Epidermal melanocyte (primary cell): ENCODE results near the gene LHFPL3.
"Not testable (repeated sequence)": the region's sequence is repeated elsewhere in the genome, so short reads cannot be mapped to it uniquely, and the experiment has no call there.

Experiments used
- DNase-seq: peaks from one replicate; pipeline ENCODE4 v3.0.0; 2011; ENCODE audit warnings: low spot score; ENCODE audit not compliant: insufficient read length

Gene LHFPL3

DNA sequence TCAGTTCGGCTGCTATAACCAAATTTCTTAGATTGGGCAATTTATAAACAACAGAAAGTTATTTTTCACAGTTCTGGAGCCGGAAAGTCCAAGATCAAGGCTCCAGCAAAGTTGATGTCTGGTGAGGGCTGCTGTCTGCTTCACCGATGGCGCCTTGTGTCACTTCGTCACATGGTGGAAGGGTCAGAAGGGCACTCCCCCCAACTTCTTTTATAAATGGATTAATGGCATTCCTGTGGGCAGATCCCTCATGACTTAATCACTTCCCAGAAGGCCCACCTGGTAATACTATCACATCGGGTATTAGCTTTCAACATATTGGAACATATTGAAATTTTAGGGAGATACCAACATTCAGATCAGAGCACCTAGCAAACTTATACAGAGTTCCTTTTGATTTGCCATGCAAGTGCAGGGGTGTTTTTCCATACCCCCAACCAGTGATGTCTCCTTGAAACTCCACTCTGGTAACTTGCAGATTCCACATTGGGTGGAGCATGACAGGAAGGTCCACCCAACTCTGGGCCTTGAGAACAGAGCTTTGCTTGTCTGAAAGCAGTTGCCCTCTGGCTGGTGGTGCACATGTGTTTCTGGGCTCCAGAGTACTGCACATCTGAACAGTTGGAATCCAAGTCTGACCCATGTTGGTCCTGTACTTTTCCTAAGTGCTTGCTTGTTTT, 600.5 kb downstream of the LHFPL3 start:
- peak; percentile 30 for DNase-seq

DNA sequence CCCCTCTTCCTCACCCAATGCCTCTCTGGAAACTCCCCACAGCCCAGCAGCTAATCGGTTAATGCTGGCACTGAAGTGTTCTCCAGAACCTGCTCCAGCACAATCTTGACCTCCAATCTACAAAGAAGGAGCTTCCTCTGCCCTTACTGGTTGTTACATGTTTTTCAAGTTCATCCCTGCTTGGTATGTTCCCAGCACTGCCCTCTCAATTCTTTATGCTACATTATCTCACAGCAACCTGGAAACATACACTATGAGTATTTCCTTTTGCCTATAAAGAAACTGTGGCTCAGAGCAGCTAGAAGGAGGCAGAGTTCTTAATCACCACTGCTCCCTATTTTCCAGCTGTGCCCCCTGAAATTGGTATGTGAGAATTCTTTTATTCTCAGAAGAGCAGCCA, 601.5 kb downstream of the LHFPL3 start:
- DNase-seq = no peak

DNA sequence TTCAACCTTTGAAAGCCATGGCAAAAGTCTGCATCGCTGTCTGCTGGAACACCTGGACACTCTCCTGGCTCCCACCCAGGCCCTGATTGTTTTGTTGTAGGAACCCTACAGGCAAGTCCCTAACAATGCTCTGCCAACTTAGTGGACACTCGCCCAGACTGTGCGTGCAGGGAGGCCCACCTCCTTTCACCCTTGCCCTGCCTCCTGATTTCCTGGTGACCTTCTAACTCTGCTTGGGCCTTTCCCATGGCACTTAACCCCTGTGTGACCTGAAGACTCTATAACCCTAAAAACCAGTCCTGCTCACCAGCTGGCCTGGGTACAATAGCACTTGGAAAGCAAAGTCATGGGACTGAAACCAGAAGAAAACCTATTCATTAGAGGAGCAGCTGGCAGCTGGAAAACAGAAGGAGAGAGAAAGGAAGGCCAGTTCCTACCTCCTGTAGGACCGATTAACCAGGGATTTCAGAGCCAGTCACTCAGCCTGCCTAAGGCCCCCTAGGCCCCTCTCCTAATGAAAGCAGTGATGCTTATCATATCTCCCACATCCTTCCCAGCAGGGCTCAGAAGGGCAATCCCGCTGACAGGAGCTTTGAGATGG, 602.9 kb downstream of the LHFPL3 start:
- DNase-seq = peak; percentile 58

DNA sequence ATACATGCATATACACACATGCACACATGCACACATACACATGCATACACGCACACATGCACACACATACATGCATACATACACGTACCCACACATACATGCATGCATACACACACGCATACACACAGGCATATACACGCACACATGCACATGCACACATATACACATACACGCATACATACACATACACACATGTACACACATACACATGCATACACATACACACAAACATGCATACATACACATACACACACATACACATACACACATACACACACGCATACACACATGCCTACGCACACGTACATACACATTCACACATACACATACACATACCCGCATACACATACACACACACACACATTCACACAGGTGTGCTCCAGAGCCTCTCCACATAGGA, 604.6 kb downstream of the LHFPL3 start:
- DNase-seq = no peak

DNA sequence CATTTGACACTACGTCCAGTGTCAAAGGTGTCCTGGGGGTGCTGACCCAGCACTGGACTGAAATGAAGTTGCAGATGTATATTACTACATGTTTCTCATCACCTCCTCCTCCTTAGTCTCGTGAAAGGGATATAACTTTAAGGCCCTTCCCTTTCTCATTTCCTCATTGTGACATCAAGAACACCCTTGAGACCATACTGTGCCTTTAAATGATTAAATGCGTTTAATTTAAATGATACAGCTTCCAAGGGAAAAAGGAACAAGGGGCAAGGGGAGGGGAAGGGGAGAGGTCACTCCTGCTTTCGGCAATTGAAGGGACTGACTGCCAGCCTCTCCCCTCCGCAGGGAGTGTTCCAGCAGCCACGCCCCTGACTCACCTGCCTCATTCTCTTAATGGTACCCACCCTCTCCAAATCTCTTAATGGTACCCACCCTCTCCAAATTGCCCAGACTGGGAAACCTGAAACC, 605.2 kb downstream of the LHFPL3 start:
- no peak for DNase-seq

DNA sequence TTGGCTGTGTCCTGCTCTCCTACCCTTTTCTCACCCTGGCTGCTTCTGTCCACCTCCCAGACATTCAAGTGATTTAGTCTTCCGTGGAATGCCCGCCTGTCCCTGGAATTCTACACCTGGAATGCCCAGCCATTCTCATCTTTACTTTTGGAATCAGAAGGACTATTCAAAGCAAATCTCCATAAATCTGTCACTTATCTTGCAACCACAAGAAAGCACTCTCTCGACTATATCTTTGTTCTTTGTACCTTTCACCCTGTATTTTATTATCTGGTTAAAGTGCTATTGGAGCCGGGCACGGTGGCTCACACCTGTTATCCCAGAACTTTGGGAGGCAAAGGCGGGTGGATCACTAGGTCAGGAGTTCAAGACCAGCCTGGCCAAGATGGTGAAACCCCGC, 606.3 kb downstream of the LHFPL3 start:
- DNase-seq = no peak

DNA sequence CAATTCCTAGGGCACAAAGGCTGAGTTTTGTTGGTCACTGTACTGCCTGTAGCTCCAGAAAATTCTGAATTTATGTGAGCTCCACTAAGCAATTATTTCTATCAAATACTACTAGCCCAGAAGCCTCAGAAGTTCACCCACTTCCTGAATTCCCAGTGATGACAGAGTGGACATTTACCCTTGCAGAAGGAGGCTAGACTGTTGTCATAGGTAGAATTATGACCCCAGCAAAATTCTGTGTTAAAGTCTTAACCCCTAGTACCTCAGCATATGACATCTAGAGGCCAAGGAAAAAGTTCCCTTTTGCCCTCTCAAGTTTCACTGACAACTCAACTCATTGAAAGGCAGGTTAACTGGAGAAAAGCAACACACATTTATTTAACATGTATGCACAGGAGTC, 606.9 kb downstream of the LHFPL3 start:
- DNase-seq = no peak

DNA sequence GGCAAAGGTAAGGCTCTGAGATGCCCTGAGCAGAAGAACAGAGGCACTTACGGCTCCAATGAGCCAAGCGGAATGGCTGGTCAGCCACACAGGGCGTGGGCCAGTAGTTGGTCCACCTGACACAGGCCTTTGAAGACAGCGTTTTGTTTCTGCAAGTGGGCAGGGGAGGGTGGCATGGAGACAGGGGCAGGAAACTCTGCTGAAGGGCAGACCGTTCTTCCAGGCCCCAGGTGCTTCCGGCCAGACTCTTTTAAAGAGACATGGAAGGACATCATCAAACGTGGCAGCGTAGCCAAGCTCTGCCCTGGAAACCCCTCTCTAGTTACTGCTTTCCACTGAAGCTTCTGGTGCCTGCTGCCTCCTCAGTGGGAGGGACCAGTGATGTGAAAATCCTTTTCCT, 608.1 kb downstream of the LHFPL3 start:
- DNase-seq = no peak

DNA sequence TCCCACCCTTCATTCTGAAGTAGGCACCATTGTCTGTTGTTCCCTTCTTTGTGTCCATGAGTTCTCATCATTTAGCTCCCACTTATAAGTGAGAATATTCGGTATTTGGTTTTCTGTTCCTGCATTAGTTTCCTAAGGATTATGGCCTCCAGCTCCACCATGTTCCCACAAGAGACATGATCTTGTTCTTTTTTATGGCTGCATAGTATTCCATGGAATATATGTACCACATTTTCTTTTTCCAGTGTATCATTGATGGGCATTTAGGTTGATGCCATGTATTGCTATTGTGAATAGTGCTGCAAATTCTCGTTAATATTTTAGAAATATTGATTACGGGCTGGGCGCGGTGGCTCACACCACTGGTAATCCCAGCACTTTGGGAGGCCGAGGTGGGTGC, 609.1 kb downstream of the LHFPL3 start:
- not testable (repeated sequence) for DNase-seq

DNA sequence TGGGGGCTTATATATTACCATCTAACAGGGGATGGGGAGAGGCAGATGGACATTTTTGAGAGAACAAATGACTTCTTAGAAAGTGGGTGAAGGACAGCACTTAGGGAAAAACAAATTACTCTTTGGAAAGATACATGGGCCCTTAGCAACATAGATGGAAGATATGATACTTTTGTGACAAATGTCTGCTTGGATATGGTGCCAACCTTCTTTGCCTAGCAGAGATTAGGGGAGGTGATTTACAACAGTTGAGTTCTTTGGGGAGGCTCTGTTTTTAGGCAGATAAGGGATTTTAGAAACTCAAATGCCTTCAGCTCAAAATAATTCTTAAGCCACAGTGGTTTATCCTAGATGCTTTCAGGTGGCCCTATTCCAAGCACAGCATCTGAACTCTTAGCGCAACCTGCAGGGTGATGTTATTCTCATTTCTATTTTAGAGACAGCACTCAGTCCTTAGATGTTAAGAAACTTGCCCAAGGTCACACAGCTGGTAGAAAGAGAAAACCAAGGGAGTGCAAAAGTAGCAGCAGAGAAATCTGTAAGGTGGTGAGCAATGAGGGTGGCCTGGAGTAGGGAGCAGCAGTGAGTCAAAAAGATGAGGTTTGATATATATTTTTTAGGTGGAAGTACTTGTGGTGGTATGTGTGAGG, 610.5 kb downstream of the LHFPL3 start:
- no peak for DNase-seq

DNA sequence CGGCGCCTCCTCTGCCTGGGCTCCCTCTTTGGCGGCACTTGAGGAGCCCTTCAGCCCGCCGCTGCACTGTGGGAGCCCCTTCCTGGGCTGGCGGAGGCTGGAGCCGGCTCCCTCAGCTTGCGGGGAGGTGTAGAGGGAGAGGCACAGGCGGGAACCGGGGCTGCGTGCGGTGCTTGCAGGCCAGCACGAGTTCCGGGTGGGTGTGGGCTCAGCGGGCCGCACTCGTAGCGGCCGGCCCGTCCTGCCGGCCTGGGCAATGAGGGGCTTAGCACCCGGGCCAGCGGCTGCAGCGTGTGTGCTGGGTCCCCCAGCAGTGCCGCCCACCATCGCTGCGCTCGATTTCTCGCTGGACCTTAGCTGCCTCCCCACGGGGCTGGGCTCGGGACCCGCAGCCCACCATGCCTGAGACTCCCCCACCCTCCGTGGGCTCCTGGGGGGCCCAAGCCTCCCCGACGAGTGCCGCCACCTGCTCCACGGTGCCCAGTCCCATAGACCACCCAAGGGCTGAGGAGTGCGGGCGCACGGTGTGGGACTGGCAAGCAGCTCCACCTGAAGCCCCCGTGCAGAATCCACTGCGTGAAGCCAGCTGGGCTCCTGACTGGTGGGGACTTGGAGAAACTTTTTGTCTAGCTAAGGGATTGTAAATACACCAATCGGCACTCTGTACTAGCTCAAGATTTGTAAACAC, 611.8 kb downstream of the LHFPL3 start:
- DNase-seq = no peak

DNA sequence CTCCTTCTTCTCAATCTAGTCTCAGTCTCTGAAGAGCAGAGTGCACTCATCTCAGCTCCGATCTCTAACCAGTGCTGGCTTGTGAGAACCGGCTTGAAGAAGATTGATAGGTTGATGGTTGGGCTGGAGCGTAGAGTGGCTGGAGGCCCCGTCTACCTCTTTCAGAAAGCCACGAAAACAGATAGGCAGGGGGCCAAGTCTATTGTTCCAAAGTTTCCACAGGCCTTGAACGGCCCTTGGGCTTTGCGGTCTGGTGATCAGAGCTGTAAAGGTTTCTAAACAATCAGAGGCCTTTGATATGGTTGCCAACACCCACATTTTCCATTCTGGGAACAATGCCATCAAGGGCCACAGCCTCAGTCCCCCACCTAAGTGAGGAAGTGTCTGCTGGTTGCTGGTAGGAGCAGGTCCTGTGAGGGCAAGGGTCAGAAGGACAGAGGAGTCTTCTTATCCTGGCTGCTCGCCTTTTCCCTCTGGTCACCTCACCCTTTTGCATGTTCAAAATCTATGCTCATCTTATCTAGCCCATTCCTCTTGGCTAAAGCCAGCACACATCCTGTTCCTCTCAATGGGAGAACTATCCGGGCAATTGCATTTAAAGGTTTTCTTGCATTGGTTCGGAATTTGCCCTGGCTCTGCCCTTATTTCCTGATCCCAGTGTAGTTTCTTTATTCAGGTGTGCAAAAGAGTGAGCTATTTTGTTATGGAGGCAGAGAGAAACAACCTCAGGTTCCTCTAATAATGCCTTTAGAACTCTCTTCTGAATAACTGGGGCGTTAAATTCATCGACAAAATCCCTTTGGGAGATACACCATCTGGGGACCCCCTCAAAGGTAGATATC, 615.3 kb downstream of the LHFPL3 start:
- DNase-seq = no peak

DNA sequence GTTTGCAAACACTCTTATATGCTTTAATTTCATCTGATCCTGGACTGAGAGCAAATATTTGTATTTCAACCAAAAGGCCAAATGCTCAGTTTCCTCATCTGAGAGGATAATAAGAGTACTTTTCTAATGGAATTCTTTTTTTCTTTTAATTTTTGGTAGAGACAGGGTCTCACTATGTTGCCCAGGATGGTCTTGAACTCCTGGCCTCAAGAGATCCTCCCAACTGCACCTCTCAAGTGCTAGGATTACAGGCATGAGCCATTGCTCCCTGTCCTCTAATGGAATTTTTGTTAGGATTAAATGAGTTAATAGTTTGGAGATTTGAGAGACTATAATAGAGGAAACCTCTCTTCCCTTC, 617.2 kb downstream of the LHFPL3 start:
- no peak for DNase-seq

DNA sequence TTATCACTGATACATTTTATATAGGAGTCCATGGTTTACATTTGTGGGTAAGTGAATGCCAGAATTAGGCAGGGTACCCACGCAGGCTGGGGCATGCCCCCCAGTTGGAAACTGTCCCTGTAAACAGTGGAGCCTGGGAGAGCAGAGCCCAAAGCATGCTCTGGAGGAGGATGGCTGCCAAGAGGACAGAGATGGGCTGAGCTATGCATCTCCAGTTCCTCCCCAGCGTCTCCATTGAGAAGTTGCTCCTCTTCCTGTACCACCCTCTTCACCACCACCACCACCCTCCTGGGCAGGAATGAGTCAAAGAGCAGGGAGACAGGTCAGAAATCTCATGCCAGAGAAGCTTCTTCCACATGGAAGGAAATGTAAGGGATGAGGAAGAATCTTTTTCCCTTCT, 617.9 kb downstream of the LHFPL3 start:
- DNase-seq = no peak

DNA sequence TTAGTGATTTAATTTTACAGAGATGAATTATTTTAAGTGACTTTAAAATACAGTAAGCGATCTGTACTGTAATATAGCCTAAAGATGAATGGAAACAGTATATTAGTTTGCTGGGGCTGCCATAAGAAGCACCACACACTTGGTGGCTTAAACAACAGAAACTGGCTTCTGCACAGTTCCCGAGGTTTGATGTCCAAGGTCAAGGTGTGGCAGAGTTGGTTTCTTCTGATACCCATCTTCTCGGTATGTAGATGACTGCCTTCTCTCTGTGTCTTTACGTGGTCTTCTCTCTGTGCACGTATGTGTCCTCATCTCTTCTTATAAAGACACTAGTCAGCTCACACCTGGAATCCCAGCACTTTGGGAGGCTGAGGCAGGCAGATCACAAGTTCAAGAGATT, 621.6 kb downstream of the LHFPL3 start:
- no peak for DNase-seq

DNA sequence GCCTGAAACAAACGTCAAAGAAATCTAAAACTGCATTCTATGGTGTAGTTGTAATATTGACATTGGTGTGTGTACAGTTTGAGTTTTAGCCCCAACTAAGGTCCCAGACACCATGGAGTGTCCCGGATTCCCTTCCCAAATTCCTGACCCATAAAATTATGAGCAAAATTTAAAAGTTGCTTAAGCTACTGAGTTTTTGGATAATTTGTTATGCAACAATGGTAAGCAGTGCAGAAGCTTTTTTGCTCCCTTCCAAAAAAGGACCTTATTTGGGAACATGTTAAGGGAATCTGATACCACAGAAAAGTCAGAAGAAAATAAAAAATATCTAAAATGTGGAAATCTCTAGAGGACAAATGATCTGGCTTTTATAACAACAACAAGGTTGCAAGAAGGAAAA, 622.4 kb downstream of the LHFPL3 start:
- no peak for DNase-seq

DNA sequence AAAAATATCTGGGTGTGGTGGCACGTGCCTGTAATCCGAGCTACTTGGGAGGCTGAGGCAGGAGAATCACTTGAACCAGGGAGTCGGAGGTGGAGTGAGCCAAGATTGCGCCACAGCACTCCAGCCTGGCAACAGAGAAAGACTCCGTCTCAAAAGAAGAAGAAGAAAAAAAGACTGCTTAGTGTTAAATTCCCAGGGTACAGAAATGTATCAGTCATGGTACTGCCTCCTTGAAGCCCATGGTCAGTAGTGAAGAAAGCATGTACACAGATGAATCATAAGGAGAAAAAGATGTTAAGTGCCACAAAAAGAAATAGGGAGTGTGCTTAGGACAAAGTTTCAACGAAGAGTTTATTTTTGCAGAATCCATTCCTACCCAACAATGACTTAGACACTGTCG, 623.1 kb downstream of the LHFPL3 start:
- DNase-seq = no peak

DNA sequence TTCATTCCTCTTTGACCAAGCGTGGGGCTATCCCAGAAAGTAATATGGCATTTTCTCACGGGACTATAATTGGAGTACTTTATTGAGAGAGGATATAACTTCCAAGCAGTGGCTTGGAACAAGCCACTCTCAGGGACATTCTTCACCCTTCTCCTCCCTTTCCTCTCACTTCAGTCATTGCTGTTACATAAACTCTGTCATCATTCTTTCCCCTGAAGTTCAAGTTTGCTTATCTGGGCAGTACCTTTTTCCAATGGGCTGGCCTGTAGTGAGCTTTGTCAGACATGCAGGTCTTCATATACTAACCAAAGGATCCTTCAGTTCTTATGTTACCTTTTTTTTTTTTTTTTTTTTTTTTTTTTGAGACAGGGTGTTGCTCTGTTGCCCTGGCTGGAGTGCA, 626.9 kb downstream of the LHFPL3 start:
- DNase-seq = no peak
